ENCODE data around the gene MAP10.

MAP10 gene

GRCh38 chr1:232816324-232816723 is 11.1 kb downstream of the MAP10 start:
- H3K4me3 ChIP-seq (ENCODE audit: low read depth, low read length), result no peak overlapping the region
- DNase-seq (ENCODE audit: low read depth), result no peak
- no peak for TF ChIP-seq CTCF (IDR thresholded peaks at IDR 0.05; ENCODE audit: low read depth, low read length, missing control alignments)

GRCh38 chr1:232818040-232818439 is 12.8 kb downstream of the MAP10 start:
- no peak overlapping the region for H3K4me3 ChIP-seq (ENCODE audit: low read depth, low read length)
- no peak for TF ChIP-seq CTCF (IDR thresholded peaks at IDR 0.05; ENCODE audit: low read depth, low read length, missing control alignments)
- no peak for DNase-seq (ENCODE audit: low read depth)

GRCh38 chr1:232820431-232820830 is 15.2 kb downstream of the MAP10 start:
- DNase-seq (ENCODE audit: low read depth), result no peak
- H3K4me3 ChIP-seq (ENCODE audit: low read depth, low read length), result no peak overlapping the region
- no peak for TF ChIP-seq CTCF (IDR thresholded peaks at IDR 0.05; ENCODE audit: low read depth, low read length, missing control alignments)

- TF ChIP-seq CTCF (IDR thresholded peaks at IDR 0.05; ENCODE audit: low read depth, low read length, missing control alignments), result no peak
- DNase-seq (ENCODE audit: low read depth), result no peak
- H3K4me3 ChIP-seq (ENCODE audit: low read depth, low read length), result no peak overlapping the region
These were observed 17.3 kb downstream of the MAP10 start for GRCh38 chr1:232822530-232822929.

- no peak overlapping the region for H3K4me3 ChIP-seq (ENCODE audit: low read depth, low read length)
- DNase-seq (ENCODE audit: low read depth), result no peak
- TF ChIP-seq CTCF (IDR thresholded peaks at IDR 0.05; ENCODE audit: low read depth, low read length, missing control alignments), result no peak
These were observed 21.1 kb downstream of the MAP10 start for GRCh38 chr1:232826318-232826717.

- no peak overlapping the region for H3K4me3 ChIP-seq (ENCODE audit: low read depth, low read length)
- DNase-seq (ENCODE audit: low read depth), result no peak
- TF ChIP-seq CTCF (IDR thresholded peaks at IDR 0.05; ENCODE audit: low read depth, low read length, missing control alignments), result no peak
These were observed 25.4 kb downstream of the MAP10 start for GRCh38 chr1:232830661-232831060.

- H3K4me3 ChIP-seq (ENCODE audit: low read depth, low read length), result no peak overlapping the region
- no peak for DNase-seq (ENCODE audit: low read depth)
- no peak for TF ChIP-seq CTCF (IDR thresholded peaks at IDR 0.05; ENCODE audit: low read depth, low read length, missing control alignments)
These were observed 26.7 kb downstream of the MAP10 start for GRCh38 chr1:232831895-232832294.
